Hepatocyte (in vitro differentiated cells): ENCODE measurements around the gene TUT7.

Source experiments
- EZH2 ChIP-seq: fragments of 200-600 bp; sonication (generic); IDR thresholded peaks from 2 replicates; pipeline ENCODE4 v1.6.1; 2016; ENCODE audit warnings: antibody characterized with exemption, mild to moderate bottlenecking, borderline replicate concordance
- EZH2phosphoT487 ChIP-seq: fragments of 200-600 bp; sonication (generic); IDR thresholded peaks from one replicate; pipeline ENCODE4 v1.6.1; 2018; ENCODE audit warnings: antibody characterized with exemption, mild to moderate bottlenecking, low read depth, moderate library complexity; ENCODE audit not compliant: unreplicated experiment, severe bottlenecking
- TF ChIP-seq, protein P1 (sequence below): fragments of 200-600 bp; sonication (generic); IDR thresholded peaks from 2 replicates; pipeline ENCODE4 v1.5.1; 2016; ENCODE audit warnings: antibody characterized with exemption, mild to moderate bottlenecking; ENCODE audit not compliant: poor library complexity

DNA sequence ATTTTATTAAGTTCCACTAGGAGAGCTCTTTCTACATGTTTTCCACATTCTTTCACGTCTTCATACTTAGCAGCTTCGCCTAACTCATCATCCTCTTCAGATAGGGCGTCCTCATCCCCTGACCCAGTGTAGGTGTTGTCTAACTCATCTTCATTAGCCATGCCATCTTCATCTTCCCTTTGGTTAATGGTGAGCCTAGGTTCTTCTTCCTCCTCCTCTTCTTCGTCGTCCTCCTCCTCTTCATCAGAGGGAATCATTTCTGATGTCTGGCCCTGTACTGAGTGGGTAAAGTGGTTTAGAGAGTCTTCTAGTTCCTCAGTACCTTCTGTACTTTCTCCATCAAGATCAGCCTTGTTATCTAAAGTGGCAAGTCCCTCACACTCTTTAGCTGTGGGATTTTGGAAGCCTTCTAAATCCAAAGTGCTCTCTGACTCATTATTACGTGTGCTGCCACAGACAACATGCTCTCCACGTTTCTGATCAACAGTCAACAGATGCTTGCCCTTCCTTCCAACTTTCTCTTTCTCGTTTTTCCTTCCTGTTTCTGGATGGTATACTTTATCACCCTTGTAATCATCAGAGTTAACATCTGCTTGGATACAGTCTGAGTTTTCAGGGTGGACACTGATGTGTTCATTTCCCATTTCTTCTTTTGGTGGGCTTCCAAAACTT is 31.1 kb downstream of the TUT7 start:
- TF ChIP-seq EZH2phosphoT487 (no peak), EZH2 (no peak)
- TF ChIP-seq, protein P1, sequence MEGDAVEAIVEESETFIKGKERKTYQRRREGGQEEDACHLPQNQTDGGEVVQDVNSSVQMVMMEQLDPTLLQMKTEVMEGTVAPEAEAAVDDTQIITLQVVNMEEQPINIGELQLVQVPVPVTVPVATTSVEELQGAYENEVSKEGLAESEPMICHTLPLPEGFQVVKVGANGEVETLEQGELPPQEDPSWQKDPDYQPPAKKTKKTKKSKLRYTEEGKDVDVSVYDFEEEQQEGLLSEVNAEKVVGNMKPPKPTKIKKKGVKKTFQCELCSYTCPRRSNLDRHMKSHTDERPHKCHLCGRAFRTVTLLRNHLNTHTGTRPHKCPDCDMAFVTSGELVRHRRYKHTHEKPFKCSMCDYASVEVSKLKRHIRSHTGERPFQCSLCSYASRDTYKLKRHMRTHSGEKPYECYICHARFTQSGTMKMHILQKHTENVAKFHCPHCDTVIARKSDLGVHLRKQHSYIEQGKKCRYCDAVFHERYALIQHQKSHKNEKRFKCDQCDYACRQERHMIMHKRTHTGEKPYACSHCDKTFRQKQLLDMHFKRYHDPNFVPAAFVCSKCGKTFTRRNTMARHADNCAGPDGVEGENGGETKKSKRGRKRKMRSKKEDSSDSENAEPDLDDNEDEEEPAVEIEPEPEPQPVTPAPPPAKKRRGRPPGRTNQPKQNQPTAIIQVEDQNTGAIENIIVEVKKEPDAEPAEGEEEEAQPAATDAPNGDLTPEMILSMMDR: no peak
